Measurements from ENCODE around the gene CD7. TPM values are rescaled to one million over a fixed set of nuclear protein-coding genes. Genes with fewer than 3 reads are reported as not detected.

The CD7 gene
- total RNA-seq, 2 donors from 2014 or later = 0.55 to 0.80 TPM

DNA sequence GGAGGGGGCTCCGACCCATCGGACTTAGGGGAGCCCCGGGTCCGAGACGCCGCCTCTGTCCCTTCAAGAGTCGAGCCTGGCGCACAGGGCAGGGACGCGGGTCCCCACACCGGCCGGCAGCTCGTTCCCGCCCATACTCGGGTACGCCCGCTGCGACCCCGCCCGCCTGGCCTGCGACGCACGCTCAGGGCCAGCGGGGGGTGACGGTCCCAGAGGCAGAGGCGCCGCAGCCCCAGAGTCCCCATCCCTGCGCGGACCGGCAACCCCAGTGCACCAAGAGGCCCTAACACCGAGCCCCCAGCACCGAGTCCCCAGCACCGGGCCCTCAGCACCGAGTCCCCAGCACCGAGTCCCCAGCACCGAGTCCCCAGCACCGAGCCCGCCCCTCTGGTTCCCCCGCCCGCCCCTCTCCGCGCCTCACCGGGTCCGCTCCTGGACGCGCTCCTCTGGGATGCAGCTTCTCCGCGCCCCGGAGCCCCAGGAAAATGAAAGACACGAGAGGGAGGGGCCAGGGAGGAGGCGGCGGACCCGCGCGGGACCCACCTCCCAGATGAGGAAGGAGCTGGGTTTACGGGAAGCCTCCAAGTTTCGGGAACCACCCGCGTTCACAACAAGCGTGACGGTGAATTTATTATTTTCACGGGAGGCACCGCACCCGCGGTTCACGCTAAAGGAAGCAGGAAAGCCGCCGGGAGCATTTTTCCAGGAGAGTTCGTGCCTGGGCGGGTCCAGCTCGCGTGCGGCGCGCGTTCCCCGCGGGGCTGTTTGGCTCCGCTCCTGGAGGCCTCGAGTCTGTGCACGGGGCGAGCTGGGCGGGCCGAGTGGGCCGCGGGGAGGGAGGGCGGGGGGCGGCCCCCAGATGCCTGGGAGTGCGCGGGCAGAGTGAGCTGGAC, 16.1 kb upstream of the CD7 start, which contains the start of gene SECTM1:
Gene SECTM1, minus strand, starts transcription at position 488 of the 893 bp plus-strand sequence. CDS start 6,526 bp downstream, outside the sequence.
- Histone ChIP-seq H3K9ac (ENCODE audit: extremely low read depth, low read length, poor library complexity, severe bottlenecking) (no peak within 1 kb of the TSS), H3K4me1 (ENCODE audit: control insufficient read depth, insufficient read depth, low read length) (no peaks in the 10 kb centered on the region), H3K27ac (ENCODE audit: low read depth, low read length) (no peak within 1 kb of the TSS), H3K9me3 (ENCODE audit: control insufficient read depth, low read length) (no peaks in the 10 kb centered on the region), H3K4me3 (ENCODE audit: low read length) (no peak within 1 kb of the TSS), H3K36me3 (ENCODE audit: control insufficient read depth, insufficient read depth, low read length) (no peaks in the 10 kb centered on the region), H3K27me3 (ENCODE audit: control insufficient read depth, insufficient read depth, low read length, poor library complexity, severe bottlenecking) (peaks cover 65% of the 10 kb centered on the region)
- WGBS, 2 experiments (ENCODE audit: insufficient coverage in 1 of 2, insufficient read length in 1 of 2) = 14 to 25% methylated on average over 47 to 90 of the region's 90 CpGs
- peaks cover 6% of the 10 kb centered on the region for H3K4me1 Mint-ChIP-seq
- peak within 1 kb of the TSS; percentile 32 for H3K4me3 Mint-ChIP-seq
- TF ChIP-seq CTCF (conservative IDR thresholded peaks at IDR 0.05) = no peak
- H3K27ac Mint-ChIP-seq = no peak within 1 kb of the TSS
- no peaks in the 10 kb centered on the region for H3K9me3 Mint-ChIP-seq
- no peaks in the 10 kb centered on the region for H3K36me3 Mint-ChIP-seq (ENCODE audit: low read depth)
- peaks cover 69% of the 10 kb centered on the region for H3K27me3 Mint-ChIP-seq (ENCODE audit: insufficient read depth)
- DNase-seq = peak; percentile 82

DNA sequence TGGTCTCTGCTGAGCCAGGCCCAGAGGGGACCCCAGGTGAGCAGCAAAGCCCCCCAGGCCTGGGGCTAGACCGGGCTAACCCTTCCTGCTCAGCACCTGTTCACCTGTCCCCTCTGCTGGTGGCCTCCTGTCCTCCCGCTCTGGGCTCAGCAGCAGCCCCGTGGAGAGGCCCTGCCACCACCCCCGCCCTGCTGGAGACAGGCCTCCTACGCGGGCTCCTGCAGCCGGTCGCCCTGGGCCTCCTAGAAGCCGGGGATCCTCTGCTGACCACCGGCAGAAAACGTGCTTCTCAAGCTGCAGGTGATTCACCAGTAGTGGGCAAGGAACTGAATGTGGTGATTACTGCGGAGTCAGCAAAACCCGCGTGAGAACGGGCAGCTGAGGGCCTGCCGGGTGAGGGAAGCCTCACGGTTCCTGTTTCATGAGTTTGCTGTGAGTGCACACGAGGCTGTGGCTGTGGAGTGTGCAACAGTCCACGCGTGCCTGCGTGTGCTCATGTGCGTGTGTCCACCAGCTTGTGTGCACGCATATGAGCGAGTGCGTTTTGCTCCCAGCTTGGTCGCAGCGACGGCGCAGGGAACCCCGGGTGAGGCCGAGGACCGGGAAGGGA, 15.4 kb upstream of the CD7 start:
- no peak overlapping the region for H3K27ac Mint-ChIP-seq
- WGBS, 2 experiments (ENCODE audit: insufficient coverage in 1 of 2, insufficient read length in 1 of 2) = 31 to 42% methylated on average over 14 to 32 of the region's 32 CpGs
- peak overlapping the region; percentile 32 for H3K4me3 Mint-ChIP-seq
- peaks cover 64% of the 10 kb centered on the region for H3K27me3 Mint-ChIP-seq (ENCODE audit: insufficient read depth)
- Histone ChIP-seq H3K27me3 (ENCODE audit: control insufficient read depth, insufficient read depth, low read length, poor library complexity, severe bottlenecking) (peaks cover 65% of the 10 kb centered on the region), H3K9ac (ENCODE audit: extremely low read depth, low read length, poor library complexity, severe bottlenecking) (no peak overlapping the region), H3K4me1 (ENCODE audit: control insufficient read depth, insufficient read depth, low read length) (no peaks in the 10 kb centered on the region), H3K9me3 (ENCODE audit: control insufficient read depth, low read length) (no peaks in the 10 kb centered on the region), H3K36me3 (ENCODE audit: control insufficient read depth, insufficient read depth, low read length) (no peaks in the 10 kb centered on the region), H3K4me3 (ENCODE audit: low read length) (no peak overlapping the region), H3K27ac (ENCODE audit: low read depth, low read length) (no peak overlapping the region)
- no peak for DNase-seq
- H3K4me1 Mint-ChIP-seq = peaks cover 8% of the 10 kb centered on the region
- no peaks in the 10 kb centered on the region for H3K36me3 Mint-ChIP-seq (ENCODE audit: low read depth)
- H3K9me3 Mint-ChIP-seq = no peaks in the 10 kb centered on the region
- peak; percentile 29 for TF ChIP-seq CTCF (conservative IDR thresholded peaks at IDR 0.05)

GRCh38 chr17:82331345-82331939, 14.0 kb upstream of the CD7 start:
- no peak overlapping the region for H3K9ac ChIP-seq (ENCODE audit: extremely low read depth, low read length, poor library complexity, severe bottlenecking)
- H3K9me3 ChIP-seq (ENCODE audit: control insufficient read depth, low read length) = no peaks in the 10 kb centered on the region
- H3K27me3 ChIP-seq (ENCODE audit: control insufficient read depth, insufficient read depth, low read length, poor library complexity, severe bottlenecking) = peaks cover 61% of the 10 kb centered on the region
- 88 to 92% methylated on average over 19 to 25 of the region's 25 CpGs for WGBS, 2 experiments (ENCODE audit: insufficient coverage in 1 of 2, insufficient read length in 1 of 2)
- no peaks in the 10 kb centered on the region for H3K4me1 ChIP-seq (ENCODE audit: control insufficient read depth, insufficient read depth, low read length)
- no peaks in the 10 kb centered on the region for H3K9me3 Mint-ChIP-seq
- H3K4me3 Mint-ChIP-seq = no peak overlapping the region
- TF ChIP-seq CTCF (conservative IDR thresholded peaks at IDR 0.05) = no peak
- no peak for DNase-seq
- H3K27me3 Mint-ChIP-seq (ENCODE audit: insufficient read depth) = peaks cover 62% of the 10 kb centered on the region
- no peak overlapping the region for H3K4me3 ChIP-seq (ENCODE audit: low read length)
- H3K27ac ChIP-seq (ENCODE audit: low read depth, low read length) = no peak overlapping the region
- no peak overlapping the region for H3K27ac Mint-ChIP-seq
- peaks cover 12% of the 10 kb centered on the region for H3K4me1 Mint-ChIP-seq
- no peaks in the 10 kb centered on the region for H3K36me3 ChIP-seq (ENCODE audit: control insufficient read depth, insufficient read depth, low read length)
- H3K36me3 Mint-ChIP-seq (ENCODE audit: low read depth) = no peaks in the 10 kb centered on the region
